ENCODE results near the gene KRT1.
"Not testable (repeated sequence)": the region's sequence is repeated elsewhere in the genome, so short reads cannot be mapped to it uniquely, and the experiment has no call there.

The KRT1 gene

DNA sequence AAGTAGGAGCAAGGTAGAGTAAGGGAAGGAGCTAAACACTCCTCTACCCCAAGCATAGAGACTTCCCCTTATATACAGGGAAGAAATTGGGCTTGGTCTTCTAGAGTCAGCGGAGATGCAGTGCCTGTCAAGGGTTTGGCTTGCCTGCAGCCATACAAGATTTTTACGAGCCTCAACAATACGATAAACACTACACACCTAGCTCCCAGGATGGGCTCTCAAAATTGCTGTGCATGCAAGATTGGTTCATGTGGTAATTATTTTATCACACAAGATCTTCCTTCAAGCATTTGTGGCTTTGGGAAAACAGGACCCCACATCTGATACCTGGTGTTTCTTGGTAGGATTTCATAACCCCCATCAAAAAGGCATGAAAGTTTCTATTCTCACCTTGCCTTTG lies at the start of gene KRT1:
TSS of gene KRT1 (minus strand) at position 45 of the 400 bp plus-strand sequence. CDS start 59 bp downstream, outside the sequence.
- DNase-seq: no peak

DNA sequence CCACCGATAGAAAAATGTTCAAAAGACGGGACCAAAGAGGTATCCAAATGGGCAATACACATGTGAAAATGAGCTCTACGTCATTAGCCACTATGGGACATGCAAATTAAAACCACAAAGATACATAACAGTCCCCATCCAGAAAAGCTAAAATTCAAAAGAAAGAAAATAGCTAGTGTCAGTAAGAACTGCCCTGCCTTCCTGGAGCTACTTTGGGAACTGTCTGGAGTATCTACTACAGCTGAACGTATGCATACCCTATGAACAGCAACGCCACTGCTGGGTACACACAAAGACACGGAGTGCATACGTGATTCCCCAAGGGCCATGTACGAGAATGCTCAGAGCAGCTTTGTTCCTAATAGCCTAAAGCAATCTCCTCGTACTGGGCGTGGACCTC lies 48.9 kb upstream of the KRT1 start:
- ATAC-seq (no peak), DNase-seq (no peak)

More for the DNA sequence above, at the start of gene KRT1:
- no peak for ATAC-seq

DNA sequence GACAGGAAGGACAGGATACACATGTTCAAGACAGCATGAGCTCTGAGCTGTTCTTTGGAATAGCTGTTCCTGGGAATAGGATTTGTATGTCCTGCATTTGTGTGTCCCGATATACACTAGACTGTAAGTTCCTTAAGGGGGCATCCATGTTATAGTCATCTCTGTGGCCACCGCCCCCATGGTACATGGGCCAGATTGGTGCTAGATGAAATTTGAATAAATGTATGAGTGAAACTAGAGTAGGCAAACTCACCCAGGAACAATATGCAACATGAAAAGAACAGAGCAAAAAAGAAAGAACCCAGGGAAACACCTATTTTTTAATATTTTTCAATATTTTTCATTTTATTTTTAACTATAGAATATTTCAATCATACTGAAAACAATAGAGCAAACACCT lies 48.2 kb upstream of the KRT1 start:
- DNase-seq: no peak
- no peak for ATAC-seq

DNA sequence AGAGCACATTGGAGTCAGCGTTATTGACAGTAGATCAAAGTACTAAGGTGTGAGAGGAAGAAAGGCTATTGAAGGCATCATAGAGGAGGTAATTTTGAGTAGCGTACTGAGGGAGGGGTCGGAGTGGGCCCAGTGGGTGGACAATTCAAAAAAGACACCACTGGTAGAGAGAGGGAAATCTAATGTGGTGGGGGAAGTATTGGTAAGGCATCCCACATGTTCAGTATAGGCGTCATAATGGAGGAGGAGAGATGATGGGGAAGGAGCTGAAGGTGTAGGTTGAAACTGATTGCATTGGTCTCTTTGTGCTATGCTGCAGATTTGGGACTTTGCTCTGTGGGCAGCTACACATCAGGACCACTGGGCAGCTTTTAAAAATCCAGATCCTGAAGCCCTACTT lies 46.8 kb upstream of the KRT1 start:
- DNase-seq (no peak), ATAC-seq (no peak)

DNA sequence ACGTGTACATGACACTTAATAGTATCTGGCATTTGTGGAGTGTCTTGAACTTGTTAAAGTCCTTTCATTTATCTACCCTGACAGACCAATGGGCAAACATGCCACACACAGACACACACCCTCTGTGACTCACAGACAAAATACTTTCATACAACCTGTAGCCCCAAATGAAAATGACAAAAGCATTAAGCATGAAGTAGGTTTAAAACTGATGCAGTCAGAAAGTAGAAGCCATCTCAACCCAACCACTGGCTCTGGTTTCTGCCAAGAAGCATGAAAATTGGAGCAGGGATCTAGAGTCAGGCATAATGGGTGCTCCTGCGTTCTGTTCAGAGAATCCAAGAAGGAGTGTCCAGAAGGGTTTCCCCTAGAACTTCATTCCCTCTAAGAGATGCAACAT lies 46.2 kb upstream of the KRT1 start:
- DNase-seq: no peak
- ATAC-seq: no peak

DNA sequence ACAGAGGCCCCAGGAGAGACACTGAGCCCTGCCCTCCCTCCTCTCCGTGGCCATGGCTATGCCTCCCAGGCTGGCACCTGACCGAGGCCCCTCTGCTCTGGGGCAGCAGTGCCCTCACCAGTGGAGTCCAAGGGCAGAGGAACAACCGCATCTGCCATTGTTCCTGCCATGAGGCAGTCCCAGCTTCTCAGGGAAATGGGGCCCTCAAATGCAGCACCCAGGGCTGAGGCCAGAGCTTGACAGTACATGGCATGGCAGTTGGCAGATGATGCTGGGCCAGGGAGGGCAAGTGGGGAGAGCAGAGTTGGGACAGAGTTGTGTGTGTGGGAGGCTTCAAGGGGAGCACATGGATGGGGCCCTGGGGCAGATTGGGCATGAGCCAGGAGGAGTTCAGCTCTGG lies 44.2 kb upstream of the KRT1 start:
- ATAC-seq: no peak
- DNase-seq: no peak

DNA sequence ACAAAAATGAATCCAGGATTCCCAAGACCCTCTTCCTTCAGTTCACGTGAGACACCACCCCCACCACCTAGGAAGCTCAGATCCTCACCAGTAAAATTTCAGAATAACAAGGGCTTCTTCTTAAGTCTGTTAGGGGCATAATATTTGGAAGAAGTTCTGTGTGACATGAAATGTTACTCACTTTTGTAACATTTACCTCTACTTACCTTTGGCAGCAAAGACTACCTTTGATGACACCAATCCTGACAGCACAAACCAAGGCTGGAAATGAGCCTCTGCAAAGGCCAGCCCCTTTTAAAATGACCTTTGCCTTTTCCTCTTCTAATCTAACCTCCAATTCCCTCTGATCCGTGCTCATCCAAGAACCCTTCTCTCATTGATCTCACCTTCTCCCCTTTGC lies 42.5 kb upstream of the KRT1 start:
- ATAC-seq (no peak), DNase-seq (no peak)

DNA sequence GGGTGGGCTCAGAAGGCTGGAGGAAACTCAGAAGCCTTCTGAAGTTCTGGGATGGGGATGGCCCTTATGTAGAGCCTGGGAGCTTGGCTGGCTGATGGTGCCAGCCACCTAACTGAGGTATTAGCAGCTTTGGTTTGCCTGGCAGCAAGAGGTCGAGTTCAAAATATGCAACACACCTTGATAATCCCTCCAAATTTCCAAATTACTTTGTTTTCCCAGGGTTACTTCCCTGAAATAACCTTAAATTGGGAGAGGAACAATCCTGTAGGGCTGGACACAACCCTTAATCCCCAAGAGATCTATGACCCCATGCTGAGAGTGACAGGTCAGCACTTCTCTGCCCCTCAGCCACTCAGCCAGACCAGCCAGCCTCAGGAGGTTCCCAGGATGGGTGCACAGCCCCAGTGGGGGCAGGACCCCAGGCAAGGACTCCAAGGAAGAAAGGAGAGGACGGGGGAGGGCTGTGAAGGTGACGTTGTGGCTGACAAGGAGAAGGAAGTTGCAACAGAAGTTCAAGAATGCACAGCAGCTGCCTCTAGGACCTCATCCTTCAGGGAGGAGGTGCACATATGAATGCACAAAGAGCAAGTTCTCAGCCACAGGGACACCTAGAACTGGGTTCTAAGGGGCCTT lies 41.7 kb upstream of the KRT1 start:
- ATAC-seq (no peak), DNase-seq (no peak)

DNA sequence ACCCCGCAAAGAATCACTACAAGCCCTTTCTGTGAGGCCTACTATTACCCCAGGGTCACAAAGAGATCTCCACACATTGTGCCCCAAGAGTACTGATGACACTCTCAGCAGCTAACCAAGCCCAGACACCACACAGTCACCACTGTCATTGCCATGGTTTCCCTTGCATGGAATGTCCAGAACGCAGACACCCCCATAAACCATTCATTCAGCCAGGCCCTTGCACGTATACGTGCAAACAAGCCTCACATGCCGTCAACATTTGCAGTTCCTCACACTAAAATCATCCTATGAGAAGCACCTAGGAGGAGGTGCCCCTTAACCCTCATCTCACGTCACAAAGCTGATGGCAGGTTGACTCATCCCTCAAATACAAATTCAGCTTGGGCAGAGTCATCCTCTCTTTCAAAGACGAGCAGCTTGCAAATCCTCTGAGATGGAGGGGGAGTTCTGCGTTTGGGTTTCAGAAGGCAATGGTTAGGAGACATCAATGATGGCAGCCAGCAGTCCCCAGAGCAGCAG lies 40.2 kb upstream of the KRT1 start:
- DNase-seq: no peak
- ATAC-seq: no peak

DNA sequence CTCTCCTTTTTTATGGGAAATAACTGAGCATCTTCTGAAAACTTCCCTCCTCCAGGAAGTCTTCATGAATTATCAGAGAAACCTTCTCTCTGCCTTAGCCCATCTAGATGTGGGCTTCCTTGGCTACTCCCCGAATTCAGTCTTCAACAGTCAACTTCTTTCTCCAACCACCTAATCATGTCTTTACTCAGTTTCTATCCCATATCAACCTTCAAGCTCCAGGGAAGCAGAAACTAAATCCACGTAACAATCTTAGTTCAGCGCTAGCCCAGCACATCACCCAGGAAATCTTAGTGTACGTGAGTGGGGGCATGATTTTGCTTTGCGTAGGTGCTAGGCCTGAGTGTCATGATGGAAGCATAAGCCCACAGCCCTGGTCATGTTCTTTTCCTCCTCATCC lies 35.9 kb upstream of the KRT1 start:
- ATAC-seq (no peak), DNase-seq (no peak)

DNA sequence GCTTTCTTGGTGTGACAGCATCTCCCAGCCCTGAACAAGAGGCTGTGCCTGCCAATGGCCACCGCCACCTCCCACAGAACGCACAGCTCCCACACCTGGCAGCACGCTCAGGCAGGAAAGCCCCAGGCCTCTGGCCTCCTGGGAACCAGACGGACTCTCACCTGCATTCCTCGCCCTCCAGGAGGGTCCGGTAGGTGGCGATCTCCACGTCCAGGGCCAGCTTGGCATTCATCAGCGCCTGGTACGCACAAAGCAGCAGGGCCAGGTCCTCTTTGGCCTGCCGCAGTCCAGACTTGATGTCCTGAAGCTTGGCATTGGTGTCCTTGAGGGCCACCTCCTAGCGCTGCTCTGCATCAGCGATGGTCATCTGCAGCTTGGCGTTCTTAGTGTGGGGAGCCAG lies 35.2 kb upstream of the KRT1 start:
- ATAC-seq (no peak), DNase-seq (no peak)

DNA sequence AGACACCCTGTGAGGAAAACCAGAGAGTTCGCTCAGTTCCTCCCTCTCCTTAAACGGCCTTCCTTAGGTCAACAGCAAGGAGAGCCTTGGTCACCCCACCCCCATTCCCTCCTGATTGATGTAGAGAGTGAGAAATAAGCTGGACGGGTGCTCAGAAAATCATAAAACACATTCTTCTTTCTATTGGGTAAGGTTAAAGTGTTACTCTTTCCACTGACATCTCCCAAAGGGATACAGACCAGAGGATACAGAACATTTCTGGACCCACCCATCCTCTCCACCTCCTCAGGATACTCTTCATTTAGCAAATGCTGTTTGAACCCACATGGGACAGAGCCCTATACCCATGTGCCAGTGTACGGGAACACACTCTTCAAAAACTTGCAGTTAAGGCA lies 34.7 kb upstream of the KRT1 start:
- no peak for ATAC-seq
- no peak for DNase-seq

DNA sequence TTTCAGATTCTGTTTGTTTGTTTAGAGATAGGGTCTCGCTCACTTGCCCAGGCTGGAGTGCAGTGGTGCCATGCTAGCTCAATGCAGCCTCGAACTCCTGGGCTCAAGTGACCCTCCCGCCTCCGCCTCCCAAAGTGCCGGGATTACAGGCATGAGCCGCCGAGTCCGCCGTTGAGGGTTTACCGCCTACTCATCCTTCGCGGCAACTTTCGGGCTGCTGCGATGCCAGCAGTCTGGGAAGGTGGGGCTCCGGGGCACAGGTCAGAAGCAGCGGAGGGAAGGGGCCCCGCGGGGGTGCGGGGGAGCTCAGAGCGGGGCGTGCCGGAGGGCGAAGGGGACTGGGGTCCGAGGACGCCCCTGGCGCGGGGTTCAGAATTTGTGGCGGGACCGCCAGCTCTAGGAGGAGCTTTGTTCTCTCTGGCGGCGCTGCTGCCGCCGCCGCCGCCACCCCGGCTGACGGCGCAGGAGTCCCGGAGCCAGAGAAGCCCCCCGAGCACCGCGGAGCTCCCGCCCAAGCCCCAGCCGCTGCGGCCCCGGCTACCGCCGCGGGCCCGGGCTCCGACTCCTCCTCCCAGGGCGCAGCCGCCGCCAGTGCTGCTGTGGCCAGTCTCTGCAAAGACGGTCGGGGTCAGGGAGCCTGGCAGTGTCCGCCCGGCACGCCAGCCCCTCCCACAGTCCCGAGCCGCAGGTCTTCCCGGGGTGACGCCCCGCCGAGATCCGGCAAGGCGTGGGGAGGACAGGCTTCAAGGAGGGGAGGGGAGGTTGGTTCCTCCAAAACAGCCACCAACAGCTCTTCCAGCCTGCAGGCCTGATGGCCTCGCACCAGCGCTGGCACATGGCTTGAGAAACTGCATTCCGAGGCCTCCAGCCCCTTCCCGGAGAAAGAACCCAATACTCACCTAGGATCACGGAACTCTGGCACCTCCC lies 34.0 kb upstream of the KRT1 start:
- peak; percentile 36 for ATAC-seq
- peak; percentile 30 for DNase-seq

DNA sequence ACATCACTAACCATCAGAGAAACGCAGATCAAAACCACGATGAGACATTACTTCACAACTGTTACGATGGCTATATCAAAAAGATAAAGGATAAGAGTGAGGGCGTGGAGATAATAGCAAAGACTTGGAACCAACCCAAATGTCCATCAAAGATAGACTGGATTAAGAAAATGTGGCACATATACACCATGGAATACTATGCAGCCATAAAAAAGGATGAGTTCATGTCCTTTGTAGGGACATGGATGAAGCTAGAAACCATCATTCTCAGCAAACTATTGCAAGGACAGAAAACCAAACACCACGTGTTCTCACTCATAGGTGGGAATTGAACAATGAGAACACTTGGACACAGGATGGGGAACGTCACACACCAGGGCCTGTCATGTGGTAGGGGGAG lies 31.9 kb upstream of the KRT1 start:
- ATAC-seq, DNase-seq: not testable (repeated sequence)

DNA sequence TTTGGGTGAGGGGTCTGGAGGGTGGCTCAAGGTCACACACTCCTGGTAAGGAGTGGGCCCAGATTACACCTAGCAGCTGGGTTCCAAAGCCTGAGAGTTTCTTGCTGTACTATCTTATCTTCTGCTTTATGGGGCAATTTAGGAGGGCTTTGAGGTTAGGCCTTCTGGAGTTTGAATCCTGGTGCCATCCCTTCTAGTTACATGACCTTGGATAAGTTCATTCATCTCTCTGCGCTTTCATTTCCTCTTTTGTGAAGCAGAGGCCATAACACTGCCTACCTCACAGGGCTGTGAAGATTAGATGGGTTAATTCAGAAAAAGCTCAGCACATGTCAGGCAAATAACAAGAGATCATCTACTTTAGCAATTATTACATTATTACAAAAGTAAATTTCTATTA lies 30.5 kb upstream of the KRT1 start:
- ATAC-seq (no peak), DNase-seq (no peak)

DNA sequence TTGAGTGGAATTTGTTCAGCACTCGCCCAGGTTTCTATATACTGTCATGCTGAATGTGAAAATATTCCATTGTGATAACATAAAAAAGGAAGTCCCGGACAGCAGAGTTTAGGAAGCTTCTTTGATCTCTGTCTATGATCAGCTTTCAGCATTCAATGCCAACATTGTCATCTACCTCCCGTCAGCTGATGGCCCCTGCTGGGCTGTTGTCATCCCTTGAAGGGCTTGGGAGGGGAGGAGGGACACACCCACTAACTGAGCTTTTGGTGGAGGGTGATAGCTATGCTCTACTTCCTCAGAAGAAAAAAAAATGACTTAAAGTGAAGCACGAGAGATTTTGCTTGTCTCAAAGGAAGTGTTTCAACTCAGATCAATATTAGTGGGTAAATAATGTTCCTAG lies 27.8 kb upstream of the KRT1 start:
- no peak for DNase-seq
- ATAC-seq: no peak

DNA sequence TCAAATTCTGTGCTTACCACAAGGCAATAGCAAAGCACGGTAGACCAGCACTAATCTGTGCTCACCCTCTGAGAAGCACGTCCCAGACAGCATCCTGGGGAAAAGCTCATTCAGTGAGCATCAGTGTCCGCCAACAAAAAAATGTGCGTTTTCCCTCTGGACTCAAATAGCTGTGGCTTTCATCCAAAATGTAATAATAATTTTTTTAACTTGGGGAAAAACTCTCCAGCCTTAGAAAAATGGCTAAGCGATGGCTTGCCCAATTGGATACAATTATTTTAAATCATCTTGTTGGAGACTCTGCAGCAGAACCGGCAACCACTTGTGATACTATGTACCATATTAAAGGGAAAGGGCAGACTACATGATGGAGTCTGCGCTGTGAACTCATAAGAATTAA lies 24.3 kb upstream of the KRT1 start:
- ATAC-seq (no peak), DNase-seq (no peak)

DNA sequence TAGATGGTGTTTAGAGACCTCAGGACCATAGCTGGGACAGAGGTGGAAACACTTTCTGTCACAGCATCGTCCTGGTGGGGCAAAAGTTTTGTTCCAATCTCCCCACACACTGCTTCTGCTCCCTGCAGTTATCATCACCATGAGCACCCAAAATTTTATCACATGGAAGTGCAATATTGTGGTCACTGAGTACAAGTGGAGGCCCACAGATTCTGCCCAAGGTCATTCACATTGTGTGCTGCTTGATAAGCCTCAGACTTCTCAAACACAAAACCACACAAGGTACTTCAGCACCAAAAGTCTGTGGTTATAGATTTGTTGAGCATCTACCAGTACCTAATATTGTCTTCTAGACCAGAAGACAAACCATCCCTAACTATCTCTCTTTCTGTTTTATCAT lies 23.7 kb upstream of the KRT1 start:
- DNase-seq: no peak
- ATAC-seq: no peak

DNA sequence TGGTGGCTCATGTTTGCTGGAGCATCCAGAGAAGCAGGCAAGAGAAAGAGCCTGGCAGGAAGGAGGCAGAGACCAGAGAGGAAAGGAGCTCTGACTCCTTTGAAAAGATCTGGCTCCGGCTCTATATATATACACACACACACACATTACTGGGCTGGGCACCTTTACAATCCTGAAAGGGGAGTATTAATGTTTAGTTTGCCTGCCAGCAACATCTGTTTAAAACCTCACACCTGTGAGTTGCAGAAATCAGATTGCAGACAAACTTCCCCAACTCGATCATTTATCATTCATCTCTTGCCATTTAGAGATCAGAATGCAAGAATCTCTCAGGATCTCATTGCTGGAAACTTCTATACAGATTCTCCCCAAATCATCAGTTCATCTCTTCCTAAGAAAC lies 23.2 kb upstream of the KRT1 start, which contains the start of gene KRT77:
TSS of gene KRT77 (minus strand) at position 101 of the 400 bp plus-strand sequence. CDS start at position 11, 90 bp downstream.
- no peak for ATAC-seq

DNA sequence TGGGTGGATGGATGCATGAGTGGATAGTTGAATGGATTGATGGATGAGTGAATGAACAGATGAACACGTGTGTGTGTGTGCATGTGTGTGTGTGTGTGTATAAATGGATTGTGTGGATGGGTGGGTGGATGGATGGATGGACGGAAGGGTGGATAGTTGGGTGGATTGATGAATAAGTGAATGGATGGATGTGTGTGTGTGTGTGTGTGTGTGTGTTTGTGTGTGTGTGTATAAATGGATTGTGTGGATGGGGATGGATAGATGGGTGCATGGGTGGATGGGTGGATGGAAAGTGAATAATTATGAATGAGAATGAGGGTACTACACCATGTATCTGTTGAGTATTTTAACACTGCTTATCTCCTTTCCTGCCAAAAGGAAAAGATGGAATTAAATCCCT lies 22.1 kb upstream of the KRT1 start:
- no peak for ATAC-seq
- no peak for DNase-seq

More for the DNA sequence above, 23.2 kb upstream of the KRT1 start, which contains the start of gene KRT77:
- no peak for DNase-seq

DNA sequence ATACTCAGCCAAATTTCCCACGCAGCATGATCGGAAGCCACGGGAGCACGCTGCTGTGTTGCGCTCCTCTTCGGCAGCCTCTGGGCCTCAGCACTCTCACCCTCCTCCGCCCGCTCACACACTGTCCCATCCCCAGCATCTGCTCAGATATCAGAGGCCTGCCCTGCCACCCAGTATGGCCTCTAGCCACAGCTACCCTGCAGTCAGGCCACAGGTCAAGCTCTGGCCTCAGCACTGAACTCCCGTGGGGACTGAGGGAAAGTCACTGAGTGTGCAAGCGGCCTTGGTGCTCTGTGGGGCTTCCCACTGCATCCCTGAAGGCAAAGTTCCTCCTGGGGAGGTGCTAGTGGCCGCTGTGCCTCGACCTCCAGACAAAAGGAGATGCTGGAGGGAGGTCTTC lies 21.1 kb upstream of the KRT1 start:
- DNase-seq (no peak), ATAC-seq (no peak)

DNA sequence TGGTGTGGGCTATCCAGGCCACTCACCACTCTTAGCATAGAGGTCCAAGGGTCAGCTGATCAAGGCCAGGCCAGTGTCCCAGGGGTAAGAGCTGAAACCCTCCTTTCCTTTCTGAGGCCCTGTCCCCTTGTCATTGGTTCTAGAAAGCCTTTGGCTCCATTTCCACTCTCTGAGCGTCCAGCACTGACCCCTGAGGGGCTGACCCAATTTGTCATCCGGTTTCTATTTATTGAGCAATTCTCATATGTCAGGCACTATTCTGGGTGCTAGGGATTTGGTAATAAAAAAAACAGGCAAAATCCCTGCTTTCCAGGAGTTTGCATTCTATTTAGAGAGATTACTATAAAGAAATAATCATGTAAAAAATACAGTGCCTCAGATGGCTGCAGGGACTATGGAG lies 19.8 kb upstream of the KRT1 start:
- DNase-seq: no peak
- ATAC-seq: no peak

DNA sequence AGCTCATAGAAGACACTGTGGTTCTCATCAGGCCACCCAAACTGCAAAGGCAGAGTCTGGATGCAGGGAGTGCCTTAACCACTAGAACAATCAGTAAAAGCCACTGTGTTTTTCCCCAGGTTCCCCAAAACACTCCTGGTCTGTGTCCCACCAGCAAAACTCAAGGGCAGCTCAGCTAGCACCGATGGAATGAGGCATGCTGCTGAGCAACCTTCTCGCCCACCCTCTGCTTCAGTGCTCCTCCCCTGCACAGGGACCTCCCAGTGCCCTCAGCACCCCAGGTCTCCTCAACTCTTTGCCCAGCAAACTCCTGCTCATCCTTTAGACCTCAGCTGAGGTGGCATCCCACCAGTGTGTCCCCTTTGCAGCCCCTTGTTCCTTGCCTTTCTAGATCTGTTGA lies 19.2 kb upstream of the KRT1 start:
- DNase-seq (no peak), ATAC-seq (no peak)
